Measurements from ENCODE around the gene TNFRSF18. TPM values are rescaled to one million over a fixed set of nuclear protein-coding genes. Genes with fewer than 3 reads are reported as not detected.
"Not testable (repeated sequence)": the region's sequence is repeated elsewhere in the genome, so short reads cannot be mapped to it uniquely, and the experiment has no call there.

TNFRSF18 gene
- total and polyA plus RNA-seq, 2 donors (not counting 3 experiments of a cell fraction or from before 2014, with no cell fraction given): not detected

DNA sequence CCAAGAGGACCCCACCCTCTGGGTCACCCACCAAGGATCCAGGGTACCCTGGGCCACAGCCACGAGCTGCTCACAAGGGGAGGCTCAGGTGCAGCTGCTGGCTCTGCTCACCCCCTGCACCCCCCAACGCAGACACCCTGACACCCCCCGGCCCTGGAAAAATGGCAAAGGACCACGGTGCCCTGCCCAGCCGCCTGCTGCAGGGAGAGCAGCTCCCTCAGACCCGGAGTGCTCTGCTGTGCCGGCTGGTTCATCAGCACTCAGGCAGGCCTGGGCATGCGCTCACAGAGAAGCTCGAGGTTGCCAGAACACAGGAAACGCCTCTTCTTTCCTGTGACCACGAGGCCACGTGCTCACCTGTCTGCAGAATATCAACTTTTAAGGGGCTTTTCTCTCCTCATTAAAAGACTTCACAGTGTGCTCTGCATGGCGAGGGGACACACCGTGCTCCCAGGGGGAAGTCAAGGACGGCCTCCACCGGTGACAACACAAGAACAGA, 44.4 kb upstream of the TNFRSF18 start:
- Histone ChIP-seq H3K9me1 (replicated peaks; ENCODE audit: control insufficient read depth, extremely low read depth, insufficient read depth, low read length) (no peaks in the 10 kb centered on the region), H4K20me1 (replicated peaks; ENCODE audit: control insufficient read depth, extremely low read depth, insufficient read depth, low read length) (no peaks in the 10 kb centered on the region), H3K4me2 (ENCODE audit: insufficient read depth, low read length) (no peak overlapping the region), H3K27ac (ENCODE audit: insufficient read depth, low read depth, low read length) (peak overlapping the region; percentile 11), H3K79me2 (ENCODE audit: control insufficient read depth, insufficient read depth, low read length) (no peaks in the 10 kb centered on the region), H3K9me3 (replicated peaks; ENCODE audit: control insufficient read depth, insufficient read depth, low read length) (no peaks in the 10 kb centered on the region), H3K9ac (replicated peaks; ENCODE audit: extremely low read depth, insufficient read depth, low read length) (no peak overlapping the region), H3K4me3 (replicated peaks in 1 of 3; ENCODE audit: insufficient read depth in 1 of 3, low read depth in 1 of 3, low read length in 3 of 3) (no peak overlapping the region), H3K27me3 (ENCODE audit: control insufficient read depth in 2 of 2, insufficient read depth in 2 of 2, low read length in 2 of 2) (peaks cover 10 to 14% of the 10 kb centered on the region in 2 experiments), H3K36me3 (ENCODE audit: control insufficient read depth in 2 of 2, extremely low read depth in 1 of 2, insufficient read depth in 2 of 2, low read length in 2 of 2) (peaks cover 0 to 14% of the 10 kb centered on the region in 2 experiments), H3K4me1 (ENCODE audit: control insufficient read depth, extremely low read depth, insufficient read depth, low read length) (no peaks in the 10 kb centered on the region), H2AFZ (ENCODE audit: low read depth, low read length) (no peak overlapping the region)
- dilution Hi-C loops (cut with MboI; ENCODE audit: extremely low pct_ligation_motif_present, low sequenced_read_pairs) (no loop called here), intact Hi-C loops (cut with micrococcal nuclease) (no loop called here)
- DNase-seq (ENCODE audit: low read depth, low spot score) (no peak), FAIRE-seq (no peak)
- TF ChIP-seq GATA2 (IDR thresholded peaks at IDR 0.05; ENCODE audit: insufficient read depth, insufficient read length, low read depth, low read length): no peak
- no peak for TF ChIP-seq EZH2 (IDR thresholded peaks at IDR 0.05; ENCODE audit: borderline replicate concordance, low read depth, low read length, severe bottlenecking)
- CTCF ChIA-PET: interaction anchor here (1.1 to 4.6 kb wide), 6 partner anchors 13 to 218 kb away, joined by 3 to 38 read pairs (median 4); no protein-coding TSS in a partner anchor
- POLR2A ChIA-PET: no interaction called here
- BruUV-seq (replicated peaks): no TSS peak

GRCh38 chr1:1248009-1248913, 41.9 kb upstream of the TNFRSF18 start:
- BruUV-seq (replicated peaks); H3K4me2 ChIP-seq (ENCODE audit: insufficient read depth, low read length); dilution Hi-C loops (cut with MboI; ENCODE audit: extremely low pct_ligation_motif_present, low sequenced_read_pairs): not testable (repeated sequence)

More at GRCh38 chr1:1248009-1248913, 41.9 kb upstream of the TNFRSF18 start:
- H3K36me3 ChIP-seq (ENCODE audit: control insufficient read depth in 2 of 2, extremely low read depth in 1 of 2, insufficient read depth in 2 of 2, low read length in 2 of 2); FAIRE-seq; H3K9me1 ChIP-seq (replicated peaks; ENCODE audit: control insufficient read depth, extremely low read depth, insufficient read depth, low read length); H4K20me1 ChIP-seq (replicated peaks; ENCODE audit: control insufficient read depth, extremely low read depth, insufficient read depth, low read length); H3K9ac ChIP-seq (replicated peaks; ENCODE audit: extremely low read depth, insufficient read depth, low read length); H3K4me1 ChIP-seq (ENCODE audit: control insufficient read depth, extremely low read depth, insufficient read depth, low read length); CTCF ChIA-PET; H3K4me3 ChIP-seq (replicated peaks in 1 of 3; ENCODE audit: insufficient read depth in 1 of 3, low read depth in 1 of 3, low read length in 3 of 3); H3K27ac ChIP-seq (ENCODE audit: insufficient read depth, low read depth, low read length); H2AFZ ChIP-seq (ENCODE audit: low read depth, low read length); H3K79me2 ChIP-seq (ENCODE audit: control insufficient read depth, insufficient read depth, low read length); H3K9me3 ChIP-seq (replicated peaks; ENCODE audit: control insufficient read depth, insufficient read depth, low read length); DNase-seq (ENCODE audit: low read depth, low spot score); POLR2A ChIA-PET: not testable (repeated sequence)
- peaks cover 10 to 14% of the 10 kb centered on the region in 2 experiments for H3K27me3 ChIP-seq (ENCODE audit: control insufficient read depth in 2 of 2, insufficient read depth in 2 of 2, low read length in 2 of 2)
- intact Hi-C loops (cut with micrococcal nuclease): loop anchor here (5.0 kb wide), 1 partner anchor 126 kb away; no protein-coding TSS in a partner anchor

All from endothelial cell of umbilical vein (primary cell).